ENCODE measurements around the gene HEXB. TPM values are rescaled to one million over a fixed set of nuclear protein-coding genes. Genes with fewer than 3 reads are reported as not detected.

The HEXB gene
- total and polyA plus RNA-seq, 2 of the 13 experiments (the other 11 are each of a cell fraction or from before 2014, with no cell fraction given) = 100 to 104 TPM

DNA sequence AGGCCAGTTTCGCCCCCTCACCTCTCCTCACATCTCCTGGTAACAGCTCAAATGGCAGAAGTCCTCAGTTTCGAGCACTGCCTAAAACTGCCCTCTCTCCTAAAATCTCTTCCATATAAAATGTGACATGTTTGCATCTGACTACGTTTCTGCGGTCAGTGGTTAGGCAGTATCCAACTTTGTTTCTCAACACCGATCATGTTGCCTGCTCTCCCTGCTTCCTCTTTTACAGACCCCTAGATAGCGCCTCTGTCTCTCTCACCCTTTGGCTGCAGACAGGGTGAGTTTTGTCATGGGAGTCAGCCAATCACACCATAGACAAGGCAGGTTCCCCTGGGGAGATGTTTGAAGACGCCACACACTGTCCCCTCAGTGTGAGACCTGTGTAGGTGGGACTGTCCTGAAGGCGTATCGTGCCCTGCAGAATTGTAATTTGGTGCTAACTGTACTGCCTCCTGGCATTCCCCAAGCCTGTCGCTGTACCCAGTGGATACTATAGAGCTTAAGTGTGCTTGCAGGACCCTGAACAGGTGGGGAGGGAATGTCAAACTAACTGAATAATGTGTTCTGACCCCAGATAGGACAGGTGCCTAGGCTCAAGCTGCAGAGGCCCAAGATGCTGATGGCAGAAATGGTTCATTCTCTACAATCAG, 1.1 kb downstream of the HEXB start:
- H2AFZ ChIP-seq (ENCODE audit: low read length) = no peak overlapping the region
- TF ChIP-seq SAP130 (CRISPR knock-in tag; IDR thresholded peaks at IDR 0.05; ENCODE audit: low read depth) = peak; percentile 2; the same call in 1 of the 2 replicates
- TF ChIP-seq MAX (IDR thresholded peaks at IDR 0.05) = 0 out of 2 replicates have a peak, but pooled peaks have one; percentile 15
- no peak for TF ChIP-seq ZNF660 (CRISPR knock-in tag; IDR thresholded peaks at IDR 0.05; ENCODE audit: borderline replicate concordance, low read depth)
- peak overlapping the region; percentile 81 for H3K9ac ChIP-seq (ENCODE audit: insufficient read depth, low read depth, low read length)
- FAIRE-seq = peak; percentile 75
- intact Hi-C loops (cut with micrococcal nuclease; ENCODE audit: unreplicated experiment) = no loop called here
- CTCF ChIA-PET (ENCODE audit: low intra/inter-chr PET ratio, low total read pairs) = no interaction called here
- POLR2A ChIA-PET = interaction anchor here (0.7 to 1.5 kb wide), 4 partner anchors 10 to 45 kb away, joined by 3 to 6 read pairs (median 3); partner anchors contain the start of gene ENC1
- H4K20me1 ChIP-seq (ENCODE audit: insufficient read depth, low read length) = no peaks in the 10 kb centered on the region
- H3K36me3 ChIP-seq (replicated peaks in 1 of 2; ENCODE audit: control insufficient read depth in 1 of 2, insufficient read depth in 2 of 2, low read length in 2 of 2) = peaks cover 2 to 6% of the 10 kb centered on the region in 2 experiments; a peak in 1 of 5 replicates
- H3K79me2 ChIP-seq (ENCODE audit: insufficient read depth, low read length) = peaks cover 3% of the 10 kb centered on the region
- DNase-seq (ENCODE audit: low spot score) = no peak
- no peaks in the 10 kb centered on the region for H3K27me3 ChIP-seq (ENCODE audit: control insufficient read depth in 1 of 2, insufficient read depth in 2 of 2, low read length in 2 of 2)
- H3K9me3 ChIP-seq (ENCODE audit: low read length) = no peaks in the 10 kb centered on the region
- H3K27ac ChIP-seq (ENCODE audit: extremely low read length, insufficient read depth, low read length) = peak overlapping the region; percentile 67
- BruUV-seq (replicated peaks) = TSS peak; percentile 63
- peak; percentile 45 for ATAC-seq
- in situ Hi-C loops (cut with HindIII; ENCODE audit: extremely low pct_ligation_motif_present, low pct_unique_long_range_greater_than_20kb) = loop anchor here (25.0 kb wide), 1 partner anchor 826 kb away; the partner anchor contains the start of genes CERT1 and POLK
- peaks cover 27% of the 10 kb centered on the region for H3K4me1 ChIP-seq (ENCODE audit: insufficient read depth, low read length)
- H3K4me2 ChIP-seq (ENCODE audit: low read depth, low read length) = peak overlapping the region; percentile 89
- WGBS (ENCODE audit: low lambda C conversion rate) = 22% methylated on average over 10 of the region's 10 CpGs
- H3K4me3 ChIP-seq (replicated peaks in 1 of 3; ENCODE audit: insufficient read depth in 1 of 3, low read depth in 2 of 3, low read length in 3 of 3) = peak overlapping the region; percentile 84 to 92 (median 88)

GRCh38 chr5:74686962-74687751, 2.1 kb downstream of the HEXB start:
- Histone ChIP-seq H3K4me1 (ENCODE audit: insufficient read depth, low read length) (peaks cover 27% of the 10 kb centered on the region), H3K9me3 (ENCODE audit: low read length) (no peaks in the 10 kb centered on the region), H3K79me2 (ENCODE audit: insufficient read depth, low read length) (peaks cover 3% of the 10 kb centered on the region), H3K4me2 (ENCODE audit: low read depth, low read length) (peak overlapping the region; percentile 89), H3K36me3 (replicated peaks in 1 of 2; ENCODE audit: control insufficient read depth in 1 of 2, insufficient read depth in 2 of 2, low read length in 2 of 2) (peaks cover 2 to 6% of the 10 kb centered on the region in 2 experiments; a peak in 1 of 5 replicates), H3K4me3 (replicated peaks in 1 of 3; ENCODE audit: insufficient read depth in 1 of 3, low read depth in 2 of 3, low read length in 3 of 3) (peak overlapping the region in 1 of 3 experiments; percentile 6; a peak in 1 of 6 replicates), H2AFZ (ENCODE audit: low read length) (no peak overlapping the region), H3K27ac (ENCODE audit: extremely low read length, insufficient read depth, low read length) (no peak overlapping the region), H4K20me1 (ENCODE audit: insufficient read depth, low read length) (no peaks in the 10 kb centered on the region), H3K9ac (ENCODE audit: insufficient read depth, low read depth, low read length) (no peak overlapping the region), H3K27me3 (ENCODE audit: control insufficient read depth in 1 of 2, insufficient read depth in 2 of 2, low read length in 2 of 2) (no peaks in the 10 kb centered on the region)
- DNase-seq (ENCODE audit: low spot score) (no peak), FAIRE-seq (peak; percentile 36), ATAC-seq (no peak)
- 86% methylated on average over 5 of the region's 5 CpGs for WGBS (ENCODE audit: low lambda C conversion rate)
- no TSS peak for BruUV-seq (replicated peaks)
- intact Hi-C loops (cut with micrococcal nuclease; ENCODE audit: unreplicated experiment) (no loop called here), in situ Hi-C loops (cut with HindIII; ENCODE audit: extremely low pct_ligation_motif_present, low pct_unique_long_range_greater_than_20kb) (loop anchor here (25.0 kb wide), 1 partner anchor 825 kb away; the partner anchor contains the start of genes CERT1 and POLK)
- CTCF ChIA-PET (ENCODE audit: low intra/inter-chr PET ratio, low total read pairs) = no interaction called here
- TF ChIP-seq PPARG (CRISPR knock-in tag; conservative IDR thresholded peaks at IDR 0.05) = peak; percentile 89
- peak; percentile 32; the same call in 1 of the 2 replicates for TF ChIP-seq RARA (CRISPR knock-in tag; IDR thresholded peaks at IDR 0.05)
- peak; percentile 80 for TF ChIP-seq BCL6 (CRISPR knock-in tag; IDR thresholded peaks at IDR 0.05)
- no peak for TF ChIP-seq ZNF883 (CRISPR knock-in tag; IDR thresholded peaks at IDR 0.05; ENCODE audit: not compliant biosample characterization)
- no peak for TF ChIP-seq NCOA1 (CRISPR knock-in tag; IDR thresholded peaks at IDR 0.05)
- TF ChIP-seq RXRB (CRISPR knock-in tag; IDR thresholded peaks at IDR 0.05; ENCODE audit: borderline replicate concordance) = peak; percentile 21; the same call in 1 of the 2 replicates
- POLR2A ChIA-PET = no interaction called here

Data from HepG2 (cell line).